ENCODE data around the gene KIRREL3.

The KIRREL3 gene

DNA sequence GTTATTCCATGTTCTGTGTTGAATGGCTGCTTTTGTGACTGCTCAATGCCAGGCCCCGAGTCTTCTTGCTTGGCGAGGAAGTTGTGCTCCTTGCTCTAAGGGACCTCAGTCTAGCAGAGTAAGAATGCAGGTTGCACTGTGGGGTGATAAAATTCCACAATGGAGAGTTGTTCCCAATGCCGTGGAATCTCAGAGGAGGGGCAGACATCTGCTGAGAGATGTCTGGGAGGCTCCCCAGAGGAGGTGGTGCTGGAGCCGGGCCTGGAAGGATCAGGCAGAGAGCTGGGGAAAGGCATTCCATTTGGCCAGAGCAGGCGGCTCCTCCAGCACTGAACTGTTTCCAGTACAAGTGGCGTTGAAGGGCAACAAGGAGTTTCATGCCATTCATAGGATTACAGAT lies 589.9 kb downstream of the KIRREL3 start:
- Histone ChIP-seq H3K4me3 (ENCODE audit: insufficient read depth, low read length, poor library complexity, severe bottlenecking) (no peak overlapping the region), H2AFZ (ENCODE audit: low read depth, low read length, severe bottlenecking) (no peak overlapping the region), H3F3A (ENCODE audit: insufficient read depth) (no peaks in the 10 kb centered on the region), H3K27ac (ENCODE audit: low read depth, low read length) (no peak overlapping the region), H3K79me2 (ENCODE audit: insufficient read depth, low read length) (no peaks in the 10 kb centered on the region), H3K36me3 (ENCODE audit: low read length) (no peaks in the 10 kb centered on the region), H4K20me1 (ENCODE audit: low read depth, low read length) (no peaks in the 10 kb centered on the region), H3K4me2 (ENCODE audit: low read depth, low read length, poor library complexity, severe bottlenecking) (no peak overlapping the region), H3K9me3 (ENCODE audit: insufficient read depth, low read length) (no peaks in the 10 kb centered on the region), H3K9me2 (replicated peaks; ENCODE audit: insufficient read depth, low read length) (no peaks in the 10 kb centered on the region), H3K27me3 (ENCODE audit: low read length) (no peaks in the 10 kb centered on the region), H3K9ac (ENCODE audit: low read length) (no peak overlapping the region)
- TF ChIP-seq EZH2phosphoT487 (conservative IDR thresholded peaks at IDR 0.05; ENCODE audit: low read length) = no peak
- TF ChIP-seq, protein P1, sequence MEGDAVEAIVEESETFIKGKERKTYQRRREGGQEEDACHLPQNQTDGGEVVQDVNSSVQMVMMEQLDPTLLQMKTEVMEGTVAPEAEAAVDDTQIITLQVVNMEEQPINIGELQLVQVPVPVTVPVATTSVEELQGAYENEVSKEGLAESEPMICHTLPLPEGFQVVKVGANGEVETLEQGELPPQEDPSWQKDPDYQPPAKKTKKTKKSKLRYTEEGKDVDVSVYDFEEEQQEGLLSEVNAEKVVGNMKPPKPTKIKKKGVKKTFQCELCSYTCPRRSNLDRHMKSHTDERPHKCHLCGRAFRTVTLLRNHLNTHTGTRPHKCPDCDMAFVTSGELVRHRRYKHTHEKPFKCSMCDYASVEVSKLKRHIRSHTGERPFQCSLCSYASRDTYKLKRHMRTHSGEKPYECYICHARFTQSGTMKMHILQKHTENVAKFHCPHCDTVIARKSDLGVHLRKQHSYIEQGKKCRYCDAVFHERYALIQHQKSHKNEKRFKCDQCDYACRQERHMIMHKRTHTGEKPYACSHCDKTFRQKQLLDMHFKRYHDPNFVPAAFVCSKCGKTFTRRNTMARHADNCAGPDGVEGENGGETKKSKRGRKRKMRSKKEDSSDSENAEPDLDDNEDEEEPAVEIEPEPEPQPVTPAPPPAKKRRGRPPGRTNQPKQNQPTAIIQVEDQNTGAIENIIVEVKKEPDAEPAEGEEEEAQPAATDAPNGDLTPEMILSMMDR (IDR thresholded peaks at IDR 0.05; ENCODE audit: insufficient read depth, low read length, poor library complexity, severe bottlenecking) = no peak

DNA sequence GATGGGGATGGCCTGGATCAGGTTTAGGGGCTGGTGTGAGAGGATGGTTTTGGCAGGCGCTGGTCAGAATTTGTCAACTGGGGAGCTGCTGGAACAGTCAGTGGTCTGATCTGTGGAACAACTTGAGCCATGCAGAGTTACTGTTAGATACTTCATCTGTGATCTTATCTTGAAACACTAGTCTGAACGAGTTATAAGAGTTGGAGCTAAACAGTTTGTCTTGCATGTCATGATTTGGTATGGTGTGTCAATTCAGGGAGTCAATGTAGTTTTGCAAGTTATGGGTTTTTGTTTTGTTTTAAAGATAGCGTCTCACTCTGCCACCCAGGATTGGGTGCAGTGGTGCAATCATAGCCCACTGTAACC lies 591.0 kb downstream of the KIRREL3 start:
- H3F3A ChIP-seq (ENCODE audit: insufficient read depth) = no peaks in the 10 kb centered on the region
- no peaks in the 10 kb centered on the region for H4K20me1 ChIP-seq (ENCODE audit: low read depth, low read length)
- H3K36me3 ChIP-seq (ENCODE audit: low read length) = no peaks in the 10 kb centered on the region
- no peaks in the 10 kb centered on the region for H3K79me2 ChIP-seq (ENCODE audit: insufficient read depth, low read length)
- no peaks in the 10 kb centered on the region for H3K9me2 ChIP-seq (replicated peaks; ENCODE audit: insufficient read depth, low read length)
- no peak overlapping the region for H3K4me3 ChIP-seq (ENCODE audit: insufficient read depth, low read length, poor library complexity, severe bottlenecking)
- H3K27me3 ChIP-seq (ENCODE audit: low read length) = no peaks in the 10 kb centered on the region
- TF ChIP-seq, protein P1 (IDR thresholded peaks at IDR 0.05; ENCODE audit: insufficient read depth, low read length, poor library complexity, severe bottlenecking) = no peak
- no peak for TF ChIP-seq EZH2phosphoT487 (conservative IDR thresholded peaks at IDR 0.05; ENCODE audit: low read length)
- H3K9ac ChIP-seq (ENCODE audit: low read length) = no peak overlapping the region
- no peak overlapping the region for H3K27ac ChIP-seq (ENCODE audit: low read depth, low read length)
- no peak overlapping the region for H3K4me2 ChIP-seq (ENCODE audit: low read depth, low read length, poor library complexity, severe bottlenecking)
- H3K9me3 ChIP-seq (ENCODE audit: insufficient read depth, low read length) = no peaks in the 10 kb centered on the region
- H2AFZ ChIP-seq (ENCODE audit: low read depth, low read length, severe bottlenecking) = no peak overlapping the region

DNA sequence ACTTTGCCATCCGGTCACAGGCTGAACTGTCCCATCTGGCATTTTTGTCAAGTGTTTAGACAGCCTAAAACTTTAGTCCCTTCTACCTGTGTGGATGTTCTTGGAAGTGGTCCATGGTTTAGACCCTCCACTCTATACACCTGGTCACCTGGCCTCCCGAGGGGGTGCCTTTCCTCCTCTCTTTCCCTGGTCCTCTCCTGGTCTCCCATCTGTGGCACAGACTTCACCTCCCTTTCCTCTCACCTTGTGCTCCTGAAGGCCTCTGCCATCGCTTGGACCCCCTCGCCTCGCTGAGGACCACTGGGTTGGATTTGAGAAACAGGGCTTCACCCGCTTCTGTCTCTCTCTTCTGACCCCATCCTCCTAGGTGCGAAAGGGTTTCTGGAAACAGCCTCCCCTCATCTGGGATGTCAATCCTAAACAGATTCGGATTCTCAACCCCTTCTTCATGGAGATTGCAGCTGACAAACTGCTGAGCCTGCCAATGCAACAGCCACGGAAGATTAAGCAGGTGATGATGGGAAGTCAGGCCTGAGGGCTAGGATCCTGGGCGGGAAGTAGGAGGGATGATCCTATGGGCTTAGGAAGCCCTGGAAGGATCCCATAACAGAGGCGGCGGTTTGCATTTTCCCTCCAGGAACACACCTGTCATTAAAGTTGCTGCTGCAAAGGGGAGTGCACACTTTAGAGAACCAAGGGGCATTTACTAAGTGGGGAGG lies 591.5 kb downstream of the KIRREL3 start:
- TF ChIP-seq, protein P1 (IDR thresholded peaks at IDR 0.05; ENCODE audit: insufficient read depth, low read length, poor library complexity, severe bottlenecking) = no peak
- no peak for TF ChIP-seq EZH2phosphoT487 (conservative IDR thresholded peaks at IDR 0.05; ENCODE audit: low read length)

More for the DNA sequence above, 591.5 kb downstream of the KIRREL3 start:
- Histone ChIP-seq H3K79me2 (ENCODE audit: insufficient read depth, low read length) (no peaks in the 10 kb centered on the region), H3K36me3 (ENCODE audit: low read length) (no peaks in the 10 kb centered on the region), H2AFZ (ENCODE audit: low read depth, low read length, severe bottlenecking) (no peak overlapping the region), H3K4me2 (ENCODE audit: low read depth, low read length, poor library complexity, severe bottlenecking) (no peak overlapping the region), H4K20me1 (ENCODE audit: low read depth, low read length) (no peaks in the 10 kb centered on the region), H3F3A (ENCODE audit: insufficient read depth) (no peaks in the 10 kb centered on the region), H3K27me3 (ENCODE audit: low read length) (no peaks in the 10 kb centered on the region), H3K9ac (ENCODE audit: low read length) (no peak overlapping the region), H3K27ac (ENCODE audit: low read depth, low read length) (no peak overlapping the region), H3K9me3 (ENCODE audit: insufficient read depth, low read length) (no peaks in the 10 kb centered on the region), H3K9me2 (replicated peaks; ENCODE audit: insufficient read depth, low read length) (no peaks in the 10 kb centered on the region), H3K4me3 (ENCODE audit: insufficient read depth, low read length, poor library complexity, severe bottlenecking) (no peak overlapping the region)

Data from SU-DHL-6 (cell line).